K562 (cell line): ENCODE measurements around the gene DNM1. TPM values are rescaled to one million over a fixed set of nuclear protein-coding genes. Genes with fewer than 3 reads are reported as not detected.

ENCODE experiments used
- ATAC-seq: fragments of 200-7000 bp; cut with Tn5 transposase; 3 replicates; pipeline ENCODE4 v1.9.1; 2020; ENCODE audit warnings: moderate library complexity
- BruUV-seq: library from RNA; stranded (reverse); fragments of 400-500 nt; replicated peaks from 2 replicates; lab custom pipeline; 2021; lab: Mats Ljungman, UMichigan
- CTCF ChIA-PET: fragments of 300-600 bp; formaldehyde crosslinking; extraction: SDS; loops from one replicate; lab custom pipeline; 2021; ENCODE audit warnings: low intra/inter-chr PET ratio; lab: Yijun Ruan, JAX
- POLR2A ChIA-PET: fragments of 300-600, 350-650 bp; sonication (Branson Sonifier 250); formaldehyde crosslinking; extraction: SDS; loops from one replicate; lab custom pipeline; 2021; ENCODE audit warnings: antibody characterized with exemption, inconsistent platforms; lab: Yijun Ruan, JAX
- DNase-seq, 4 experiments: peaks; one replicate each; pipeline versions ENCODE4 v3.0.0 to v3.0.0-alpha.2; 2011 to 2018; ENCODE audit warnings: low spot score in 3 of 4, mixed read lengths in 3 of 4; ENCODE audit errors: extremely low read depth in 1 of 4
- FAIRE-seq: peaks from 2 replicates; lab custom pipeline; 2011; peaks lifted over from hg19 to GRCh38; lab: Jason Lieb, UNC
- H2AFZ ChIP-seq: 2 replicates; pipeline ENCODE4 v1.6.0; 2011; ENCODE audit warnings: low read depth, low read length, control low read depth, inconsistent platforms
- H3K27ac ChIP-seq: fragments of 200-600 bp; 3 replicates; pipeline ENCODE4 v1.8.0; 2011; ENCODE audit warnings: low read depth, mild to moderate bottlenecking, control low read depth, inconsistent platforms, low read length, moderate library complexity, mixed read lengths; ENCODE audit errors: extremely low read depth
- H3K27me3 ChIP-seq, 2 experiments: fragments of 300-600 bp in 1 of 2; 2 replicates in 1 of 2; 3 replicates in 1 of 2; pipeline versions ENCODE4 v1.6.0 to v1.8.0; 2011; ENCODE audit warnings: inconsistent platforms in 2 of 2, low read length in 2 of 2, mild to moderate bottlenecking in 1 of 2, mixed read lengths in 1 of 2, moderate library complexity in 1 of 2; ENCODE audit not compliant: control insufficient read depth in 2 of 2, insufficient read depth in 2 of 2
- H3K36me3 ChIP-seq: fragments of 300-600 bp; 3 replicates; pipeline ENCODE4 v1.8.0; 2011; ENCODE audit warnings: mild to moderate bottlenecking, low read length, inconsistent platforms; ENCODE audit not compliant: control insufficient read depth, insufficient read depth
- H3K4me1 ChIP-seq, 2 experiments: fragments of 200-600 bp in 1 of 2; replicated peaks in 1 of 2; 2 replicates in 1 of 2; 3 replicates in 1 of 2; pipeline versions ENCODE4 v1.5.1 to v1.8.0; 2011; ENCODE audit warnings: inconsistent platforms in 2 of 2, low read length in 2 of 2, mild to moderate bottlenecking in 1 of 2, mixed read lengths in 1 of 2, moderate library complexity in 1 of 2; ENCODE audit not compliant: control insufficient read depth in 2 of 2, insufficient read depth in 2 of 2
- H3K4me2 ChIP-seq: 2 replicates; pipeline ENCODE4 v1.6.1; 2011; ENCODE audit warnings: low read length, control low read depth, inconsistent platforms, mixed read lengths; ENCODE audit not compliant: insufficient read depth
- H3K4me3 ChIP-seq: fragments of 200-600 bp; sonication (generic), shearing (Covaris generic); 2 replicates; pipeline ENCODE4 v1.5.1; 2016; ENCODE audit warnings: control low read depth, inconsistent platforms
- H3K79me2 ChIP-seq: fragments of 200-600 bp; 3 replicates; pipeline ENCODE4 v1.8.0; 2011; ENCODE audit warnings: low read length, inconsistent platforms; ENCODE audit not compliant: control insufficient read depth, insufficient read depth
- H3K9ac ChIP-seq, 2 experiments: 2 replicates each; pipeline versions ENCODE4 v1.6.0 to v1.6.1; 2011; ENCODE audit warnings: low read depth in 2 of 2, low read length in 2 of 2, control low read depth in 1 of 2, inconsistent platforms in 1 of 2, mild to moderate bottlenecking in 1 of 2, mixed read lengths in 1 of 2; ENCODE audit not compliant: insufficient read depth in 1 of 2
- H3K9me1 ChIP-seq: one replicate; pipeline ENCODE4 v1.6.0; 2011; ENCODE audit warnings: inconsistent platforms, mild to moderate bottlenecking, low read length, moderate library complexity; ENCODE audit not compliant: control insufficient read depth, insufficient read depth
- H3K9me3 ChIP-seq: replicated peaks from 2 replicates; pipeline ENCODE4 v1.5.1; 2011; ENCODE audit warnings: low read depth, low read length, inconsistent platforms; ENCODE audit not compliant: control insufficient read depth, insufficient read depth
- H4K20me1 ChIP-seq: replicated peaks from 2 replicates; pipeline ENCODE4 v1.6.1; 2011; ENCODE audit warnings: low read length, inconsistent platforms, mixed read lengths; ENCODE audit not compliant: control insufficient read depth, insufficient read depth
- E2F3 ChIP-seq: fragments of 250-450 bp; sonication (Bioruptor Pico); IDR thresholded peaks from 2 replicates; pipeline ENCODE4 v1.4.0; 2020; ENCODE audit warnings: mild to moderate bottlenecking
- EGR1 ChIP-seq: fragments of 450-650 bp; conservative IDR thresholded peaks from 2 replicates; pipeline ENCODE4 v1.6.1; 2017; ENCODE audit warnings: mild to moderate bottlenecking
- HDGF ChIP-seq: fragments of 450-650 bp; IDR thresholded peaks from 2 replicates; pipeline ENCODE4 v1.6.1; 2016
- KDM5B ChIP-seq: fragments of 200-600 bp; sonication (generic); IDR thresholded peaks from 2 replicates; pipeline ENCODE4 v1.6.1; 2012; ENCODE audit warnings: low read depth, mild to moderate bottlenecking, moderate library complexity, low read length, control low read depth, inconsistent platforms; ENCODE audit not compliant: insufficient replicate concordance
- MAFF ChIP-seq: IDR thresholded peaks from 2 replicates; pipeline ENCODE4 v1.6.1; 2012; ENCODE audit warnings: low read length, improper control_type of control experiment
- NFIC ChIP-seq: fragments of 450-650 bp; IDR thresholded peaks from 2 replicates; pipeline ENCODE4 v1.6.1; 2017; ENCODE audit warnings: mild to moderate bottlenecking, inconsistent platforms
- RAD21 ChIP-seq, 2 experiments: fragments of 250-450 bp in 1 of 2; fragments of 450-650 bp in 1 of 2; sonication (Bioruptor Pico) in 1 of 2; formaldehyde crosslinking in 1 of 2; IDR thresholded peaks in 1 of 2; conservative IDR thresholded peaks in 1 of 2; 2 replicates each; pipeline versions ENCODE4 v1.4.0 to v1.8.0; 2020 to 2022; ENCODE audit warnings: mild to moderate bottlenecking in 2 of 2, moderate library complexity in 1 of 2
- RB1 ChIP-seq: fragments of 450-650 bp; IDR thresholded peaks from 2 replicates; pipeline ENCODE4 v1.6.1; 2017; ENCODE audit warnings: low read depth, mild to moderate bottlenecking
- UBTF ChIP-seq, 2 experiments: IDR thresholded peaks; 2 replicates each; pipeline ENCODE4 v1.6.1; 2012; ENCODE audit warnings: improper control_type of control experiment in 2 of 2, low read depth in 2 of 2, low read length in 2 of 2, borderline replicate concordance in 1 of 2
- ZBTB12 ChIP-seq: fragments of 250-450 bp; sonication (Bioruptor Pico); IDR thresholded peaks from 2 replicates; pipeline ENCODE4 v1.4.0; 2020
- ZHX1 ChIP-seq: fragments of 150-350 bp; conservative IDR thresholded peaks from 2 replicates; pipeline ENCODE4 v1.6.1; 2014; ENCODE audit warnings: low read length
- ZNF395 ChIP-seq: fragments of 200-800 bp; sonication (Bioruptor generic); IDR thresholded peaks from 2 replicates; pipeline ENCODE4 v1.6.1; 2017; ENCODE audit warnings: missing genetic modification characterization, missing compliant biosample characterization
- WGBS: fragments of 100-300 bp; shearing (Covaris generic); methylation state at CpG from one replicate; pipeline ENCODE4 v1.1.6; 2016; ENCODE audit warnings: low coverage, mixed read lengths; ENCODE audit not compliant: insufficient coverage; ENCODE audit errors: missing lambda C conversion rate; 5-methylcytosine and 5-hydroxymethylcytosine counted together
- in situ Hi-C: fragments of 300-500 bp; cut with MboI; formaldehyde crosslinking; loops from 4 replicates; pipeline ENCODE4 v1.15.0; 2018; ENCODE audit warnings: inconsistent platforms, mixed read lengths
- intact Hi-C: fragments of 100-400 bp; cut with micrococcal nuclease; formaldehyde crosslinking; loops from 2 replicates; pipeline ENCODE4 v1.14.2; 2022
- polyA plus RNA-seq, 8 experiments: library from polyadenylated mRNA; depleted of rRNA in 4 of 8; stranded (reverse) in 5 of 8; unstranded in 3 of 8; fragments of >200 nt; fragmentation: Nextera tagmentation in 2 of 8; fragmentation: Illumina TruSeq in 1 of 8; extraction: Ambion mirVana in 2 of 8; extraction: Trizol in 1 of 8; gene quantifications; 2 replicates each; pipeline versions ENCODE4 v1.2.1 to v1.2.3, GENCODE V29; 2011 to 2014; ENCODE audit warnings: inconsistent platforms in 1 of 8, missing spikeins in 1 of 8
- total RNA-seq, 7 experiments: library from RNA; depleted of rRNA in 6 of 7; stranded (reverse); fragments of >200 nt in 6 of 7; fragmentation: Illumina TruSeq in 2 of 7; extraction: Trizol in 2 of 7; gene quantifications; 2 replicates each; pipeline versions ENCODE4 v1.2.1 to v1.2.3, GENCODE V29; 2011 to 2021; ENCODE audit warnings: low replicate concordance in 1 of 7

Gene DNM1
- total and polyA plus RNA-seq, 9 of the 15 experiments (the other 6 are each of a cell fraction or from before 2014, with no cell fraction given): 0.39 to 23.1 (median 9.1) TPM

GRCh38 chr9:128296340-128297220 lies 93.4 kb downstream of the DNM1 start:
- Histone ChIP-seq H3K4me3 (no peak overlapping the region), H3K4me1 (peaks cover 38 to 42% of the 10 kb centered on the region in 2 experiments), H3K36me3 (no peaks in the 10 kb centered on the region), H2AFZ (peak overlapping the region; percentile 13), H3K79me2 (no peaks in the 10 kb centered on the region), H3K27me3 (no peaks in the 10 kb centered on the region), H3K27ac (peak overlapping the region; percentile 49), H3K4me2 (peak overlapping the region; percentile 47), H4K20me1 (0 out of 2 replicates have a peak, but pooled peaks cover 4% of the 10 kb centered on the region), H3K9me1 (peaks cover 8% of the 10 kb centered on the region), H3K9ac (peak overlapping the region; percentile 17 to 73; a peak in 3 of 4 replicates), H3K9me3 (no peaks in the 10 kb centered on the region)
- ChIA-PET CTCF (interaction anchor here (1.5 to 2.3 kb wide), 2 partner anchors 46 to 115 kb away, joined by 6 to 15 read pairs; no protein-coding TSS in a partner anchor), POLR2A (interaction anchor here (0.7 to 4.1 kb wide), 15 partner anchors 8 to 98 kb away, joined by 3 to 33 read pairs (median 3); partner anchors contain the start of genes GOLGA2 and SWI5)
- DNase-seq (peak; percentile 85 to 97 (median 90)), FAIRE-seq (peak; percentile 95), ATAC-seq (peak; percentile 73)
- intact Hi-C loops: loop anchor here (1.0 to 5.0 kb wide), 4 partner anchors 1391 to 1589 kb away; no protein-coding TSS in a partner anchor
- 5% methylated on average over 16 of the region's 16 CpGs for WGBS
- in situ Hi-C loops: loop anchor here (25.0 kb wide), 1 partner anchor 1491 kb away; no protein-coding TSS in a partner anchor
- no TSS peak for BruUV-seq
- TF ChIP-seq KDM5B: no peak
- no peak for TF ChIP-seq HDGF
- TF ChIP-seq RB1: no peak
- no peak for TF ChIP-seq NFIC
- TF ChIP-seq E2F3 (CRISPR knock-in tag): no peak
- TF ChIP-seq ZBTB12 (CRISPR knock-in tag): peak; percentile 60
- TF ChIP-seq UBTF (IDR thresholded peaks at IDR 0.05; ENCODE audit: borderline replicate concordance in 1 of 2, low read depth in 2 of 2, low read length in 2 of 2): no peak
- no peak for TF ChIP-seq ZHX1
- peak; percentile 38; the same call in 1 of the 2 replicates for TF ChIP-seq ZNF395 (CRISPR knock-in tag)
- TF ChIP-seq RAD21 (CRISPR knock-in tag; conservative IDR thresholded peaks at IDR 0.05 in 1 of 2, IDR thresholded peaks at IDR 0.05 in 1 of 2): peak; percentile 4 to 36; a peak in 1 of 4 replicates
- no peak for TF ChIP-seq EGR1
- peak; percentile 81; the same call in 1 of the 2 replicates for TF ChIP-seq MAFF
